ENCODE measurements around the gene TENM4.

TENM4 gene

GRCh38 chr11:78711735-78712134 is 729.1 kb downstream of the TENM4 start:
- no peak for DNase-seq

GRCh38 chr11:78710417-78710816 is 730.4 kb downstream of the TENM4 start:
- no peak for DNase-seq

- DNase-seq = no peak
Observed at GRCh38 chr11:78708388-78708787, 732.4 kb downstream of the TENM4 start.

GRCh38 chr11:78706551-78706950 is 734.3 kb downstream of the TENM4 start:
- no peak for DNase-seq

- no peak for DNase-seq
Observed at GRCh38 chr11:78704811-78705210, 736.0 kb downstream of the TENM4 start.

GRCh38 chr11:78699609-78700135 is 741.2 kb downstream of the TENM4 start:
- DNase-seq = no peak

- DNase-seq = no peak
Observed at GRCh38 chr11:78698612-78699011, 742.2 kb downstream of the TENM4 start.

- DNase-seq = no peak
Observed at GRCh38 chr11:78696177-78696576, 744.7 kb downstream of the TENM4 start.

- DNase-seq = no peak
Observed at GRCh38 chr11:78694152-78694551, 746.7 kb downstream of the TENM4 start.

- no peak for DNase-seq
Observed at GRCh38 chr11:78691215-78691614, 749.6 kb downstream of the TENM4 start.

GRCh38 chr11:78690352-78690987 is 750.4 kb downstream of the TENM4 start:
- DNase-seq = no peak

GRCh38 chr11:78689585-78690153 is 751.2 kb downstream of the TENM4 start:
- peak; percentile 6 for DNase-seq

- no peak for DNase-seq
Observed at GRCh38 chr11:78689101-78689500, 751.7 kb downstream of the TENM4 start.

GRCh38 chr11:78688460-78688859 is 752.4 kb downstream of the TENM4 start:
- DNase-seq = peak; percentile 7

GRCh38 chr11:78685156-78685555 is 755.7 kb downstream of the TENM4 start:
- DNase-seq = no peak

- no peak for DNase-seq
Observed at GRCh38 chr11:78684377-78684776, 756.5 kb downstream of the TENM4 start.

GRCh38 chr11:78683774-78684173 is 757.1 kb downstream of the TENM4 start:
- DNase-seq = no peak

GRCh38 chr11:78676026-78676557 is 764.7 kb downstream of the TENM4 start:
- no peak for DNase-seq

GRCh38 chr11:78672850-78673620 is 767.8 kb downstream of the TENM4 start:
- no peak for DNase-seq

GRCh38 chr11:78669249-78669648 is 771.6 kb downstream of the TENM4 start:
- no peak for DNase-seq

GRCh38 chr11:78667461-78667860 is 773.4 kb downstream of the TENM4 start:
- no peak for DNase-seq

- DNase-seq = no peak
Observed at GRCh38 chr11:78666675-78667160, 774.1 kb downstream of the TENM4 start.

GRCh38 chr11:78664636-78665035 is 776.2 kb downstream of the TENM4 start:
- DNase-seq = no peak

- DNase-seq = no peak
Observed at GRCh38 chr11:78662811-78663210, 778.0 kb downstream of the TENM4 start.

Measured in NCI-H774 (cell line).